Common myeloid progenitor, CD34-positive (primary cell): Measurements from ENCODE around the gene KHNYN.
A peak's percentile ranks its signal among the peaks of the same experiment; 100 is the strongest.

Source experiments
- CTCF ChIA-PET: fragments of 350-600 bp; sonication (Branson Sonifier 250); formaldehyde crosslinking; loops from one replicate; lab custom pipeline; 2021; ENCODE audit warnings: antibody characterized with exemption; lab: Charles Lee
- POLR2A ChIA-PET: fragments of 350-600 bp; sonication (Branson Sonifier 250); formaldehyde crosslinking; loops from one replicate; lab custom pipeline; 2021; ENCODE audit warnings: antibody characterized with exemption; lab: Charles Lee
- DNase-seq, 3 donors: peaks; one replicate each; pipeline versions ENCODE4 v3.0.0 to v3.0.0-alpha.2; 2013
- H3K27ac ChIP-seq, 2 experiments: 1 replicate in 1 of 2; 2 replicates in 1 of 2; pipeline ENCODE4 v1.7.0; 2013; ENCODE audit warnings: inconsistent platforms in 2 of 2, low read length in 2 of 2, mild to moderate bottlenecking in 2 of 2, low read depth in 1 of 2, moderate library complexity in 1 of 2; ENCODE audit not compliant: severe bottlenecking in 2 of 2, insufficient read depth in 1 of 2, poor library complexity in 1 of 2
- H3K27me3 ChIP-seq, 5 experiments: replicated peaks in 2 of 5; 1 replicate in 3 of 5; 2 replicates in 2 of 5; pipeline versions ENCODE4 v1.6.1 to v1.7.0; 2013; ENCODE audit warnings: low read length in 4 of 5, mild to moderate bottlenecking in 2 of 5, moderate library complexity in 2 of 5, inconsistent platforms in 1 of 5; ENCODE audit not compliant: insufficient read depth in 5 of 5, control insufficient read depth in 4 of 5
- H3K36me3 ChIP-seq, 4 experiments: 1 replicate in 2 of 4; 2 replicates in 2 of 4; pipeline versions ENCODE4 v1.6.1 to v1.7.0; 2013; ENCODE audit warnings: low read length in 3 of 4, control low read depth in 1 of 4, mild to moderate bottlenecking in 1 of 4; ENCODE audit not compliant: control insufficient read depth in 4 of 4, insufficient read depth in 4 of 4
- H3K4me1 ChIP-seq, 4 experiments: 1 replicate in 3 of 4; 2 replicates in 1 of 4; pipeline versions ENCODE4 v1.6.1 to v1.7.1; 2013; ENCODE audit warnings: low read length in 3 of 4, mild to moderate bottlenecking in 3 of 4, control low read depth in 1 of 4, inconsistent platforms in 1 of 4, moderate library complexity in 1 of 4; ENCODE audit not compliant: control insufficient read depth in 4 of 4, insufficient read depth in 4 of 4; ENCODE audit errors: control extremely low read depth in 1 of 4
- H3K4me3 ChIP-seq, 7 experiments: 1 replicate in 4 of 7; 2 replicates in 3 of 7; pipeline versions ENCODE4 v1.5.1 to v1.7.0; 2013; ENCODE audit warnings: mild to moderate bottlenecking in 7 of 7, low read length in 6 of 7, moderate library complexity in 6 of 7, inconsistent platforms in 2 of 7, low read depth in 2 of 7, control low read depth in 1 of 7; ENCODE audit not compliant: insufficient read depth in 4 of 7, control insufficient read depth in 1 of 7; ENCODE audit errors: extremely low read depth in 1 of 7
- H3K9me3 ChIP-seq, 5 experiments: 1 replicate in 4 of 5; 2 replicates in 1 of 5; pipeline versions ENCODE4 v1.6.1 to v1.7.1; 2013; ENCODE audit warnings: low read length in 4 of 5, mild to moderate bottlenecking in 2 of 5, inconsistent platforms in 1 of 5, low read depth in 1 of 5, moderate library complexity in 1 of 5; ENCODE audit not compliant: control insufficient read depth in 4 of 5, insufficient read depth in 2 of 5; ENCODE audit errors: control extremely low read depth in 1 of 5
- WGBS: methylation state at CpG from one replicate; pipeline ENCODE4 v1.1.5; 2013; ENCODE audit not compliant: insufficient coverage; 5-methylcytosine and 5-hydroxymethylcytosine counted together

KHNYN gene

GRCh38 chr14:24483604-24484252 lies 54.0 kb downstream of the KHNYN start:
- Histone ChIP-seq H3K4me1 (peaks cover 17 to 31% (median 26%) of the 10 kb centered on the region in 4 experiments), H3K36me3 (no peaks in the 10 kb centered on the region), H3K4me3 (peak overlapping the region in 2 of 7 experiments; percentile 43 to 57), H3K27me3 (no peaks in the 10 kb centered on the region), H3K27ac (no peak overlapping the region), H3K9me3 (no peaks in the 10 kb centered on the region)
- CTCF ChIA-PET, result interaction anchor here (0.8 to 3.8 kb wide), 6 partner anchors 8 to 197 kb away, joined by 3 to 18 read pairs (median 6); no protein-coding TSS in a partner anchor
- POLR2A ChIA-PET, result no interaction called here
- 0% methylated on average over 3 of the region's 4 CpGs for WGBS
- DNase-seq, result peak; percentile 60 to 91 (median 87)
